Endometrial microvascular endothelial cells (primary cell): Measurements from ENCODE around the gene SWAP70. TPM values are rescaled to one million over a fixed set of nuclear protein-coding genes. Genes with fewer than 3 reads are reported as not detected.

Source experiments
- in situ Hi-C: cut with HindIII; loops from 2 replicates; pipeline ENCODE4 v1.10.0; 2017; ENCODE audit warnings: low sequenced_read_pairs, low pct_unique_long_range_greater_than_20kb; ENCODE audit errors: inconsistent ontology term
- total RNA-seq: library from RNA; depleted of rRNA; stranded (reverse); fragments of >200 nt; gene quantifications from one replicate; pipeline ENCODE4 v1.2.3, GENCODE V29; 2015; ENCODE audit errors: inconsistent ontology term

SWAP70 gene
- total RNA-seq: 111 TPM

- in situ Hi-C loops: no loop called here
Measured at GRCh38 chr11:9663699-9664275, at the start of gene SWAP70. Gene SWAP70, plus strand, starts transcription at chr11:9664077. Its CDS starts 103 bp downstream, at chr11:9664180.

GRCh38 chr11:9615031-9615451 lies 48.8 kb upstream of the SWAP70 start:
- in situ Hi-C loops: no loop called here

- in situ Hi-C loops: no loop called here
Measured at GRCh38 chr11:9616042-9616675, 47.7 kb upstream of the SWAP70 start.

DNA sequence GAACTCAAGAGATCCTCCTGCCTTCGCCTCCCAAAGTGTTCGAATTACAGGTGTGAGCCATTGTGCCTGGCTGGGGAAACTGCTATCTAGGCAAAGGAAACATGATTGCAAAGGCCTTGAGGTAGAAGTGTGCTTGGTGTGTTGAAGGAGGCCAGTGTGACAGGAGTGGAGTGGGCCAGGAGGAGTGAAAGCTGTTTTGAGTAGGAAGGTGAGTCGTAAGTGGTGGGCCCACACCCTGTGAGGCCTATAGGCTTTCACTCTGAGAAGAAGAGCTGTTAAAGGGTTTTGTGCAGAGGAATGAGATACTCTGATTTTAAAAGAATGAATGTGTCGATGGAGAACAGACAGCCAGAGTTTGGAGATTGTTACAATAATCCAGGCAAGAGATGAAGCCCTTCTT lies 47.0 kb upstream of the SWAP70 start:
- in situ Hi-C loops: no loop called here

DNA sequence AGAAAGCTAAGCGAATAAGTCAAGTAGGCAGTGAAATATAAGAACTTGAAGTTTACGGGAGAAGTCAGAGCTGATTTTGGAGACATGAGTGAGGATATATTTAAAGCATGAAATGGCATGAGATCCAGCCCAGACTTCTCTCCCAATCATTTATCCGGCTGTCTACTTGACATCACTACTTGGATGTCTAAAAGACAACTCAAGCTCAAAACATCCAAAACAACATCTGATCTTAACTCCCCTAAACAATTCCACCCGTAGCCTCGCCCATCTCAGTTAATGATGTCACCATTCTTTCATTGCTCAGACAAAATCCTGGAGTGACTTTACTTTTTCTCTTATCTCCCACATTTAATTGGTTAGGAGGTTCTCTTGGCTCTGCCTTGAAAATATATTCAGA lies 45.9 kb upstream of the SWAP70 start:
- in situ Hi-C loops: no loop called here

- in situ Hi-C loops: no loop called here
Measured at GRCh38 chr11:9619004-9619403, 44.9 kb upstream of the SWAP70 start.

- in situ Hi-C loops: loop anchor here (10.0 kb wide), 1 partner anchor 55 kb away; no protein-coding TSS in a partner anchor
Measured at GRCh38 chr11:9619971-9620370, 43.9 kb upstream of the SWAP70 start.

GRCh38 chr11:9622353-9622752 lies 41.5 kb upstream of the SWAP70 start:
- in situ Hi-C loops: loop anchor here (10.0 kb wide), 1 partner anchor 52 kb away; no protein-coding TSS in a partner anchor

DNA sequence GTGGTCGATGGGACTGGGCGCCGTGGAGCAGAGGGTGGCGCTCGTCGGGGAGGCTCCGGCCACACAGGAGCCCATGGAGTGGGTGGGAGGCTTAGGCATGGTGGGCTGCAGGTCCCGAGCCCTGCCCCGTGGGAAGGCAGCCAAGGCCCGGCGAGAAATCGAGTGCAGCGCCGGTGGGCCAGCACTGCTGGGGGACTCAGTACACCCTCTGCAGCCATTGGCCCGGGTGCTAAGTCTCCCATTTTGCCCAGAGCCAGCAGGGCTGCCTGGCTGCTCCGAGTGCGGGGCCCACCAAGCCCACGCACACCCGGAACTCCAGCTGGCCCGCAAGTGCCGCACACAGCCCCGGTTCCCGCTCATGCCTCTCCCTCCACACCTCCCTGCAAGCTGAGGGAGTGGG lies 40.8 kb upstream of the SWAP70 start:
- in situ Hi-C loops: loop anchor here (10.0 kb wide), 1 partner anchor 52 kb away; no protein-coding TSS in a partner anchor

GRCh38 chr11:9624448-9624847 lies 39.4 kb upstream of the SWAP70 start:
- in situ Hi-C loops: loop anchor here (10.0 kb wide), 1 partner anchor 50 kb away; no protein-coding TSS in a partner anchor

DNA sequence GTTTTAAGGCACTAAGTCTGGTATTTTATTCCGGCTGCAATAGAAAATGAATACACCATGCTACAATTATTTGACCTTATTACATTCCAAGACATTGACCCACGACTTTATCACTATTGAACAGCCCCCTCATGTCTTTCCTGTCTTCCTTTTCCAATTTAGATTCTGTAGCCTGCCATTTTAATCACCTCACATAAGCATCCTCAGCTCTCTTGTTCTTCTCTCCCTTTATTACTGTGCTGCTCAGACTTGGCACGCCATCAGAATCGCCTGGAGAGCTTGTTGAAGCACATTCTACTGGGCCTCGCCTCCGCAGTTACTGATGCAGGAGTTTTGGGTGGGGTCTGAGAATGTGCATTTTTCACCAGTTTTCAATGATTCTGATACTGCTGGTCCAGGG lies 38.7 kb upstream of the SWAP70 start:
- in situ Hi-C loops: loop anchor here (10.0 kb wide), 1 partner anchor 50 kb away; no protein-coding TSS in a partner anchor

GRCh38 chr11:9625728-9626127 lies 38.1 kb upstream of the SWAP70 start:
- in situ Hi-C loops: loop anchor here (10.0 kb wide), 1 partner anchor 49 kb away; no protein-coding TSS in a partner anchor

DNA sequence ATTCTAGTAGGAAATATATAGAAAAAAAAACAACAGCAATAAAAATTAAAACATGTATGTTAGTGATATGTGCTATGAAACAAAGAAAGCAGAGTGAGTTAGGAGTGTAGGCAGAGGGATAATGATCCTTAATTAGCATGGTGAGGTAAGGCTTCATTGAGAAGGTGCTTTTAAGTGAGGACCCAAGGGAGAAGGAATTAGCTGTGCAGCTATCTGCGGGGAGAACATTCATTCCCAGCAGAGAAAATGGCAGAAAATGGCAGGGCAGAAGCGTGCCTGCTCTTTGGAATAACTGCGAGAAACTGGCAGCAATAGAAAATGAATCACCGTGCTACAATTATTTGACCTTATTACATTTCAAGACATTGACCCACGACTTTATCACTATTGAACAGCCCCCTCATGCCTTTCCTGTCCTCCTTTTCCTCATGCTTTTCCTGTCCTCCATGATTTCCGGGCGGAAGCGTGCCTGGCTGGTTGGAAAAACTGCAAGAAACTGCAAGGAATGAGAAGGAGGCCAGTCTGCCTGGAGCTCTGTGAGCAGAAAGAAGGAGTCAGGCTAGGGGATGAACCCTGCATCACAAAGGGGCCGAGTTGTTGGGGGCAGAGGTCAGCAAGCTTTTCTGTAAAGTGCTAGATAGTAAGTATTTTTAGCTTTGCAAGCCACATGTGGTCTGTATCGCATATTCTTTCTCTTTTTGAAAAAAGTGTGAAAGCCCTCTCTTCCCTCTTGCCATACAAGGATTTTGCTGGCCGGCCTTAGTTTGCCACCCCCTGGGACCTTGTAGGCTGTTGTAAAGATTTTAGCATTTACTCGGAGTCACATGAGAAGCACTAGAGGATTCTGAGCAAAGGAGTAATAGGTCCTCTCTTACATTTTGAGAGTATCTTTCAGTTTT lies 37.1 kb upstream of the SWAP70 start:
- in situ Hi-C loops: loop anchor here (10.0 kb wide), 1 partner anchor 48 kb away; no protein-coding TSS in a partner anchor

GRCh38 chr11:9629064-9629463 lies 34.8 kb upstream of the SWAP70 start:
- in situ Hi-C loops: loop anchor here (10.0 kb wide), 1 partner anchor 46 kb away; no protein-coding TSS in a partner anchor

GRCh38 chr11:9633679-9634078 lies 30.2 kb upstream of the SWAP70 start:
- in situ Hi-C loops: no loop called here

DNA sequence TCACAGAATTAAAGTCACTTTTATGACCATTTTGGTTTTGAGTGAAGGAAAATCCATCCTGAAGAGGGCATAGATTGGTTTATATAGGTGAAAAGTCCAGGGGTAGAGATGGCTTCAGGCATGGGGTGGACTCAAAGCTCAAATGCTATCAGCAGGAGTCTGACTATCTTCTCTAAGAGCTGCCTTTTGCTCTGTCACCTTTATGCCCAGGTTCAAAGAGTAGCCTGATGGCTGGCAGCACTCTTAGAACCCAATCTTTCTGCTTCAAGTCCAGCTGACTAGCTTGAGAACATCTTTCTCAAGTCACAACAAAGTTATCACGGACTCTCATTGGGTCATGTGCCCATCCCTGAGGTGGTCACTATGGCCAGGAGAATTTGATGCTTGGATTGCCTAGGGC lies 27.2 kb upstream of the SWAP70 start:
- in situ Hi-C loops: no loop called here

DNA sequence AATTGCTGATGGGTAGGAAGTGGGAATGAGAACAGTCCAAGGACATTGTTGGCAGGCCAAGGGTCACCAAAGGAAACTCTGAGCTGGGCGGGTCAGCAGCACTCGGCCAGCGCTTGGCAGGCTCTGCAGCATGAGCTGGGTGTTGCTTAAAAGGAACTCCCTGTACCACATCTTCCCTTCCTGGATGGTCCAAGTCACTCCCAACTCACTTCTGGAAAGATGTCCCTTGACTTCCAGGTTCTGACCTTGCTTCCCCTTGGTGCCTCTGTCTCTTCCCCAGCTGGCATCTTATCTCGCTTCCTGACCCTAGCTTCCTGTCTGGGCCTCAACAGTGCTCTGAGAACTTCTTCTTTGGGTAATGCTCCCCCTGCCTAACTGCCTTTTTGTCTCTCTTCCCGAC lies 24.8 kb upstream of the SWAP70 start:
- in situ Hi-C loops: no loop called here

- in situ Hi-C loops: no loop called here
Measured at GRCh38 chr11:9639985-9640384, 23.9 kb upstream of the SWAP70 start.

GRCh38 chr11:9642894-9643293 lies 21.0 kb upstream of the SWAP70 start:
- in situ Hi-C loops: no loop called here
